ENCODE results near the gene AFAP1L2. TPM values are rescaled to one million over a fixed set of nuclear protein-coding genes. Genes with fewer than 3 reads are reported as not detected.
A peak's percentile ranks its signal among the peaks of the same experiment; 100 is the strongest.

The AFAP1L2 gene
- total RNA-seq, 1 donor from 2014 or later: 0.98 TPM

DNA sequence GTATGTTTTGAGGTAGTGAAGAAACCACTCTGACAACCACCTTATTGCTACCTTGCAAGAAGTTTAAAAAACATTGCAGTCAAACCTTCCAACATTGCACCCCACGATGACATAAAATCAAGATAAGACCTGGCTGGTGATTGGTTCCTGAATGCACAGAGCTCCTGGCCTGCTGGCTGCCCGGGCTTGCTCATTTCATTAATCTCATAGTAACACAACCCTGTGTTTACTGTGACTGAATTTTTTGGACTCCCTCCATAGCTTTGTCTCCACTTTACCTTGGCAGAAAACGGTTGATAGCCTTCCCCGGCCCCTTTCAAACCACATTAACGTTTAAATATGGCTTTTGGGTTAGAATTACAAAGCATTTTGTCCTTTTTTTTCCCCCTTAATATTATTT, 137.8 kb downstream of the AFAP1L2 start:
- TF ChIP-seq, protein P1, sequence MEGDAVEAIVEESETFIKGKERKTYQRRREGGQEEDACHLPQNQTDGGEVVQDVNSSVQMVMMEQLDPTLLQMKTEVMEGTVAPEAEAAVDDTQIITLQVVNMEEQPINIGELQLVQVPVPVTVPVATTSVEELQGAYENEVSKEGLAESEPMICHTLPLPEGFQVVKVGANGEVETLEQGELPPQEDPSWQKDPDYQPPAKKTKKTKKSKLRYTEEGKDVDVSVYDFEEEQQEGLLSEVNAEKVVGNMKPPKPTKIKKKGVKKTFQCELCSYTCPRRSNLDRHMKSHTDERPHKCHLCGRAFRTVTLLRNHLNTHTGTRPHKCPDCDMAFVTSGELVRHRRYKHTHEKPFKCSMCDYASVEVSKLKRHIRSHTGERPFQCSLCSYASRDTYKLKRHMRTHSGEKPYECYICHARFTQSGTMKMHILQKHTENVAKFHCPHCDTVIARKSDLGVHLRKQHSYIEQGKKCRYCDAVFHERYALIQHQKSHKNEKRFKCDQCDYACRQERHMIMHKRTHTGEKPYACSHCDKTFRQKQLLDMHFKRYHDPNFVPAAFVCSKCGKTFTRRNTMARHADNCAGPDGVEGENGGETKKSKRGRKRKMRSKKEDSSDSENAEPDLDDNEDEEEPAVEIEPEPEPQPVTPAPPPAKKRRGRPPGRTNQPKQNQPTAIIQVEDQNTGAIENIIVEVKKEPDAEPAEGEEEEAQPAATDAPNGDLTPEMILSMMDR (IDR thresholded peaks at IDR 0.05; ENCODE audit: unreplicated experiment): no peak
- Mint-ChIP-seq H3K36me3 (ENCODE audit: insufficient read depth) (peaks cover 1% of the 10 kb centered on the region), H3K4me3 (ENCODE audit: low read depth) (no peak overlapping the region), H3K27me3 (no peaks in the 10 kb centered on the region), H3K27ac (peak overlapping the region; percentile 37), H3K9me3 (ENCODE audit: low read depth) (no peaks in the 10 kb centered on the region), H3K4me1 (ENCODE audit: low read depth) (peaks cover 17% of the 10 kb centered on the region)
- DNase-seq (ENCODE audit: low spot score, unreplicated experiment): no peak

DNA sequence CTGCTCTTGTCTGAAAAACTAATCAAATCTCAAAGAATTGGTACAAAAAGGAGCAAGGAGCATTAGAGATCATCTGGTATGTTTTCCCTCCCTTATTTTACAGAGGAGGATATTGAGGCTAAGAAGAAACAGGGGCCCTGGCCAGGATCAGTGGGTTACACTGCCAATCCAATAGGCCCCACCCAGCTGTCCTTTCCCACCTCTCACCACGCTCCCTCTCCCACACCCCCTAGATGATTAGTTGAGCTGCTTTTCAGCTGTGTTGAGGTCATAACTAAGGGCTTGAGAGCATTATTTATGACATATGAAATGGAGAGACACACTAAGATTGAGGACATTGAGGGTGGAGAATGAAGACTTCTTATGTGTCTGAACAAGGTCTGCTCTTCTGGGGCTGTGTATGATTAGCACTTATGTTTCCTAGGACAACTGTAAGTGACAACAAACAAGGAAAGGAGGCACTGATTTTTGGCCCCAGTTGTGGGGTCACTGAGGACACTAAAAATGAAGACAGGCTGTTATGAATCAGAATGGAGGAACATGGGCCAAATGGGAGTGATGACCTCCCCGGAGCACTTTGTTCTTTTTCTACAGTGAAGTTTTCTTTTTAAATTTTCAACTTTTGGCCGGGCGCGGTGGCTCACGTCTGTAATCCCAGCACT, 138.8 kb downstream of the AFAP1L2 start:
- no peak overlapping the region for H3K4me3 Mint-ChIP-seq (ENCODE audit: low read depth)

DNA sequence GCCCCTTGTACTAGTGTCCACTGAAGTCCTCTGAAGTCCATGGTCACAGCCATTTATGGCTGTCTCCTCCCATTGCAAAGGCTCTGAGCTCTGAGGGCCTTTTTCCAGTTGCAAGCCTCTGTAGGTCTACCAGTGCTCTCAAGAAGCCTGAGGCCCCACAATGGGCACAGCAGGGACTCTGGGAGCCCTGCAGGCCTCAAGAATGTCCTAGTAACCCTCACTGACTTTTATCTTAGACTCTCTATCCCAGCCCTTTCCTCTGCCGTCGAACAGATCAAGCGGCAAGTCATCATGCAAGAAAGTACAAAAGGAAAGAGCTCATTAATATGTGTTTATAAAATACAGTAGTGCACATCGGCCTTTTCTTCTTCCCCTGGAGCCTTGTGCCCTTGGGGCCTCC, 141.8 kb downstream of the AFAP1L2 start:
- H3K4me1 Mint-ChIP-seq (ENCODE audit: low read depth): peaks cover 20% of the 10 kb centered on the region
- DNase-seq (ENCODE audit: low spot score, unreplicated experiment): no peak
- H3K27me3 Mint-ChIP-seq: no peaks in the 10 kb centered on the region
- H3K4me3 Mint-ChIP-seq (ENCODE audit: low read depth): no peak overlapping the region
- TF ChIP-seq, protein P1 (IDR thresholded peaks at IDR 0.05; ENCODE audit: unreplicated experiment): no peak
- peaks cover 1% of the 10 kb centered on the region for H3K36me3 Mint-ChIP-seq (ENCODE audit: insufficient read depth)
- no peaks in the 10 kb centered on the region for H3K9me3 Mint-ChIP-seq (ENCODE audit: low read depth)
- no peak overlapping the region for H3K27ac Mint-ChIP-seq

More for the DNA sequence above, 138.8 kb downstream of the AFAP1L2 start:
- Mint-ChIP-seq H3K4me1 (ENCODE audit: low read depth) (peaks cover 8% of the 10 kb centered on the region), H3K36me3 (ENCODE audit: insufficient read depth) (peaks cover 1% of the 10 kb centered on the region), H3K27me3 (no peaks in the 10 kb centered on the region), H3K9me3 (ENCODE audit: low read depth) (no peaks in the 10 kb centered on the region), H3K27ac (no peak overlapping the region)
- no peak for DNase-seq (ENCODE audit: low spot score, unreplicated experiment)
- TF ChIP-seq, protein P1 (IDR thresholded peaks at IDR 0.05; ENCODE audit: unreplicated experiment): no peak

DNA sequence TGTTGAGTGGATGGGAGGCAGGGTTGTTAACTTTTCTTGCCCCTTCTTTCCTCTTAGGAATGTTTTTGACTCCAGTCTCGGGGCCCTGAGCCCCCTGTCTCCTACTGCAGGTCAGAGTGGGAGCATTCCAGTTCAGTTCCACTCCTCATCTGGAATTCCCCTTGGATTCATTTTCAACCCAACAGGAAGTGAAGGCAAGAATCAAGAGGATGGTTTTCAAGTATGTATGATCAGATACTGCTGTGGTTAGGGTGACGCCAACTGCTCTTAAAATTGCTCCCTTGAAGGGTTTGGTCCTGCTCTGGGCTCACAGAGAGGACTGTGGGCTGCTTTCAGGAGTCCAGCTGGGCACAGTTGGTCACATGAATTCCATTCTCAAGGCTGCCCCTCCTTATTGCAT, 143.2 kb downstream of the AFAP1L2 start:
- Mint-ChIP-seq H3K27ac (no peak overlapping the region), H3K36me3 (ENCODE audit: insufficient read depth) (peaks cover 1% of the 10 kb centered on the region), H3K4me3 (ENCODE audit: low read depth) (no peak overlapping the region)

DNA sequence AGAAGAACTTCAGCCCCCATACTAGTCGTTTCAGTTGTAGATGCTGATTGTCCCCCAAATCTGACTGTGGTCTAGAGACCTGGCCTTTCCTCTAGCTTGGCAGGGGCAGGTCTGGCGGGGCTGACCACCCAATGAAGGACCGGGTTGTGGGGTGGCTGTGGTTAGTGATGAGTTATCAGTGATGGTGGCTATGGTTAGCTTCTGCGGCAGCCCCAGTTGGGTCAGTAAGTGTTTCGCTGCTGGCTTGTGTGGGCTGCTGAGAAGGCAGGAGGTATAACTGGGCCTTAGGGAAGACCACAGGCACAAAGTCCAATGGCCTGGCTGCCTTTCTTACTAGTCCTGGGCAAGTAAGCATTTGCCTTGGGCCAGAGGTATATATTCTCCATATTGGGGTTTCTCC, 143.9 kb downstream of the AFAP1L2 start:
- no peaks in the 10 kb centered on the region for H3K27me3 Mint-ChIP-seq
- no peak overlapping the region for H3K27ac Mint-ChIP-seq
- no peak for DNase-seq (ENCODE audit: low spot score, unreplicated experiment)
- H3K36me3 Mint-ChIP-seq (ENCODE audit: insufficient read depth): peaks cover 1% of the 10 kb centered on the region
- TF ChIP-seq, protein P1 (IDR thresholded peaks at IDR 0.05; ENCODE audit: unreplicated experiment): no peak
- H3K4me1 Mint-ChIP-seq (ENCODE audit: low read depth): peaks cover 14% of the 10 kb centered on the region
- no peaks in the 10 kb centered on the region for H3K9me3 Mint-ChIP-seq (ENCODE audit: low read depth)
- H3K4me3 Mint-ChIP-seq (ENCODE audit: low read depth): no peak overlapping the region

More for the DNA sequence above, 143.2 kb downstream of the AFAP1L2 start:
- DNase-seq (ENCODE audit: low spot score, unreplicated experiment): no peak
- Mint-ChIP-seq H3K27me3 (no peaks in the 10 kb centered on the region), H3K9me3 (ENCODE audit: low read depth) (no peaks in the 10 kb centered on the region), H3K4me1 (ENCODE audit: low read depth) (peaks cover 14% of the 10 kb centered on the region)
- TF ChIP-seq, protein P1 (IDR thresholded peaks at IDR 0.05; ENCODE audit: unreplicated experiment): no peak

Measured in progenitor cell of endocrine pancreas (in vitro differentiated cells).